Type B pancreatic cell (in vitro differentiated cells): ENCODE data around the gene PTPRU. TPM values are rescaled to one million over a fixed set of nuclear protein-coding genes. Genes with fewer than 3 reads are reported as not detected.
"Not testable (repeated sequence)": the region's sequence is repeated elsewhere in the genome, so short reads cannot be mapped to it uniquely, and the experiment has no call there.

Source experiments
- DNase-seq: peaks from one replicate; pipeline ENCODE4 v3.0.0; 2021; ENCODE audit warnings: mixed read lengths; ENCODE audit not compliant: unreplicated experiment; ENCODE audit errors: extremely low spot score
- H3K27ac Mint-ChIP-seq: 2 replicates; pipeline ENCODE4 v1.8.0; 2021; ENCODE audit warnings: mild to moderate bottlenecking, mixed read lengths
- H3K27me3 Mint-ChIP-seq: 2 replicates; pipeline ENCODE4 v1.8.0; 2021; ENCODE audit warnings: mixed read lengths
- H3K36me3 Mint-ChIP-seq: 2 replicates; pipeline ENCODE4 v1.8.0; 2021; ENCODE audit warnings: mixed read lengths
- H3K4me1 Mint-ChIP-seq: one replicate; pipeline ENCODE4 v1.8.0; 2021; ENCODE audit warnings: mixed read lengths; ENCODE audit not compliant: unreplicated experiment
- H3K4me3 Mint-ChIP-seq: 2 replicates; pipeline ENCODE4 v1.8.0; 2021; ENCODE audit warnings: mild to moderate bottlenecking, mixed read lengths
- H3K9me3 Mint-ChIP-seq: 2 replicates; pipeline ENCODE4 v1.8.0; 2021; ENCODE audit warnings: mixed read lengths
- CTCF ChIP-seq: fragments of 200-600 bp; sonication (generic); conservative IDR thresholded peaks from 2 replicates; pipeline ENCODE4 v1.5.0; 2021; ENCODE audit warnings: antibody characterized with exemption, mild to moderate bottlenecking
- total RNA-seq: library from RNA; stranded (reverse); gene quantifications from 2 replicates; pipeline ENCODE4 v1.2.1, GENCODE V29; 2021; ENCODE audit warnings: low replicate concordance

The PTPRU gene
- total RNA-seq, 1 donor from 2014 or later = 66.6 TPM

GRCh38 chr1:29309075-29309474, 72.8 kb downstream of the PTPRU start:
- H3K27ac Mint-ChIP-seq = no peak overlapping the region
- no peaks in the 10 kb centered on the region for H3K9me3 Mint-ChIP-seq
- H3K4me1 Mint-ChIP-seq = peaks cover 3% of the 10 kb centered on the region
- H3K27me3 Mint-ChIP-seq = no peaks in the 10 kb centered on the region
- no peak overlapping the region for H3K4me3 Mint-ChIP-seq
- peaks cover 15% of the 10 kb centered on the region for H3K36me3 Mint-ChIP-seq
- no peak for TF ChIP-seq CTCF
- DNase-seq = no peak

- Mint-ChIP-seq H3K4me3 (no peak overlapping the region), H3K4me1 (no peaks in the 10 kb centered on the region), H3K27ac (no peak overlapping the region), H3K36me3 (peaks cover 13% of the 10 kb centered on the region), H3K27me3 (no peaks in the 10 kb centered on the region), H3K9me3 (no peaks in the 10 kb centered on the region)
- no peak for DNase-seq
- no peak for TF ChIP-seq CTCF
Observed at GRCh38 chr1:29309621-29310020, 73.3 kb downstream of the PTPRU start.

- Mint-ChIP-seq H3K27me3 (no peaks in the 10 kb centered on the region), H3K4me3 (no peak overlapping the region), H3K36me3 (peaks cover 13% of the 10 kb centered on the region), H3K27ac (no peak overlapping the region), H3K4me1 (no peaks in the 10 kb centered on the region), H3K9me3 (no peaks in the 10 kb centered on the region)
- TF ChIP-seq CTCF = no peak
- DNase-seq = no peak
Observed at GRCh38 chr1:29310616-29311180, 74.4 kb downstream of the PTPRU start.

- Mint-ChIP-seq H3K27ac (no peak overlapping the region), H3K4me3 (no peak overlapping the region), H3K4me1 (no peaks in the 10 kb centered on the region), H3K27me3 (no peaks in the 10 kb centered on the region), H3K36me3 (peaks cover 9% of the 10 kb centered on the region), H3K9me3 (no peaks in the 10 kb centered on the region)
- no peak for DNase-seq
- no peak for TF ChIP-seq CTCF
Observed at GRCh38 chr1:29311352-29312030, 75.2 kb downstream of the PTPRU start.

GRCh38 chr1:29312469-29313461, 76.4 kb downstream of the PTPRU start:
- Mint-ChIP-seq H3K36me3 (peaks cover 5% of the 10 kb centered on the region), H3K4me3 (no peak overlapping the region), H3K27ac (no peak overlapping the region), H3K4me1 (no peaks in the 10 kb centered on the region), H3K9me3 (no peaks in the 10 kb centered on the region), H3K27me3 (no peaks in the 10 kb centered on the region)
- TF ChIP-seq CTCF = no peak
- no peak for DNase-seq

- H3K4me3 Mint-ChIP-seq, H3K27me3 Mint-ChIP-seq, H3K27ac Mint-ChIP-seq: not testable (repeated sequence)
Observed at GRCh38 chr1:29314685-29315084, 78.4 kb downstream of the PTPRU start.

More at GRCh38 chr1:29314685-29315084, 78.4 kb downstream of the PTPRU start:
- peaks cover 11% of the 10 kb centered on the region for H3K36me3 Mint-ChIP-seq
- DNase-seq, H3K9me3 Mint-ChIP-seq, H3K4me1 Mint-ChIP-seq: not testable (repeated sequence)
